HG02973 (cell line): ENCODE data around the gene SCRN3.

Source experiments
- ATAC-seq: cut with Tn5 transposase; IDR thresholded peaks from one replicate; pipeline ENCODE4 v1.9.1; 2021; ENCODE audit warnings: moderate library complexity; ENCODE audit not compliant: unreplicated experiment

The SCRN3 gene

DNA sequence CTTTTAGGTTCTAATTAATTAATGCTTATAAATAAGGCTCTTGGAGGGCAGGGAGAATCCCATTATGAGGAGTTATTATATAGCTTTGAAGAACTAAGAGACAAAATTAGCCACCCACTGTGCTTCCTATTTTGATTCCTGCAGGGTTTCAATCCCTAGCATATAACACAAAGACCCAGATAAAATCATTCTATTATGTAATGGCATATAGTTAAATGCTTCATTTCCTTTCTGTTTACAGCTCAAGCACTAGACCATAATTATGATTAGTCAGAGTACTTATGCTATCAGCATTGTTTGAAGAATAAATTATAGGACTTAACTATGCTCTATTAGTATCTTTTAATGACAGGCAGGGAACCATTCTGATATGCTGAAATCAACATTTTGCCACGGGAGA, 82.2 kb downstream of the SCRN3 start:
- ATAC-seq = no peak
